Measurements from ENCODE around the gene ABTB2.
A peak's percentile ranks its signal among the peaks of the same experiment; 100 is the strongest.

Gene ABTB2

DNA sequence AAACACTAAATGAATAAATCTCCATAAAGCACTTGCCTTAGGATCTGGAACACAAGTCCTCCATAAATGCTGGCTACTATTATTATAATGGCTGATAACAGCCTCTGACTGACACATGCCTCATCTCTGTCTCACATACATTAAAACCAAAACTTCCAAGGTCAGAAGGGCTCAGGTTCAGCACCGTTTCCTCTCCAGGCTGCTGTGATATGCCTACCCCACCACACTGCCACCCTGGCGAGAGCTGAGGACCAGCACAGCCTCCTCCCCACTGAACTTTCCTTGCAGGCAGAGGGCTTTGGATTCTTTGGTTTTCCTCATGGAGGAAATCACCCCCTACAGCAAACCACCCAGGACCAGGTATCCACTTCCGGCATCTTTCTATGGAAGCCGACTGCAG lies 112.8 kb downstream of the ABTB2 start:
- DNase-seq (ENCODE audit: extremely low spot score): no peak
- TF ChIP-seq, protein P1, sequence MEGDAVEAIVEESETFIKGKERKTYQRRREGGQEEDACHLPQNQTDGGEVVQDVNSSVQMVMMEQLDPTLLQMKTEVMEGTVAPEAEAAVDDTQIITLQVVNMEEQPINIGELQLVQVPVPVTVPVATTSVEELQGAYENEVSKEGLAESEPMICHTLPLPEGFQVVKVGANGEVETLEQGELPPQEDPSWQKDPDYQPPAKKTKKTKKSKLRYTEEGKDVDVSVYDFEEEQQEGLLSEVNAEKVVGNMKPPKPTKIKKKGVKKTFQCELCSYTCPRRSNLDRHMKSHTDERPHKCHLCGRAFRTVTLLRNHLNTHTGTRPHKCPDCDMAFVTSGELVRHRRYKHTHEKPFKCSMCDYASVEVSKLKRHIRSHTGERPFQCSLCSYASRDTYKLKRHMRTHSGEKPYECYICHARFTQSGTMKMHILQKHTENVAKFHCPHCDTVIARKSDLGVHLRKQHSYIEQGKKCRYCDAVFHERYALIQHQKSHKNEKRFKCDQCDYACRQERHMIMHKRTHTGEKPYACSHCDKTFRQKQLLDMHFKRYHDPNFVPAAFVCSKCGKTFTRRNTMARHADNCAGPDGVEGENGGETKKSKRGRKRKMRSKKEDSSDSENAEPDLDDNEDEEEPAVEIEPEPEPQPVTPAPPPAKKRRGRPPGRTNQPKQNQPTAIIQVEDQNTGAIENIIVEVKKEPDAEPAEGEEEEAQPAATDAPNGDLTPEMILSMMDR (IDR thresholded peaks at IDR 0.05; ENCODE audit: control extremely low read depth, extremely low read depth, low read depth, missing control alignments): no peak
- ChIA-PET POLR2A (no interaction called here), CTCF (interaction anchor here (0.8 to 0.9 kb wide), 2 partner anchors 25 to 121 kb away, joined by 3 read pairs; no protein-coding TSS in a partner anchor)

DNA sequence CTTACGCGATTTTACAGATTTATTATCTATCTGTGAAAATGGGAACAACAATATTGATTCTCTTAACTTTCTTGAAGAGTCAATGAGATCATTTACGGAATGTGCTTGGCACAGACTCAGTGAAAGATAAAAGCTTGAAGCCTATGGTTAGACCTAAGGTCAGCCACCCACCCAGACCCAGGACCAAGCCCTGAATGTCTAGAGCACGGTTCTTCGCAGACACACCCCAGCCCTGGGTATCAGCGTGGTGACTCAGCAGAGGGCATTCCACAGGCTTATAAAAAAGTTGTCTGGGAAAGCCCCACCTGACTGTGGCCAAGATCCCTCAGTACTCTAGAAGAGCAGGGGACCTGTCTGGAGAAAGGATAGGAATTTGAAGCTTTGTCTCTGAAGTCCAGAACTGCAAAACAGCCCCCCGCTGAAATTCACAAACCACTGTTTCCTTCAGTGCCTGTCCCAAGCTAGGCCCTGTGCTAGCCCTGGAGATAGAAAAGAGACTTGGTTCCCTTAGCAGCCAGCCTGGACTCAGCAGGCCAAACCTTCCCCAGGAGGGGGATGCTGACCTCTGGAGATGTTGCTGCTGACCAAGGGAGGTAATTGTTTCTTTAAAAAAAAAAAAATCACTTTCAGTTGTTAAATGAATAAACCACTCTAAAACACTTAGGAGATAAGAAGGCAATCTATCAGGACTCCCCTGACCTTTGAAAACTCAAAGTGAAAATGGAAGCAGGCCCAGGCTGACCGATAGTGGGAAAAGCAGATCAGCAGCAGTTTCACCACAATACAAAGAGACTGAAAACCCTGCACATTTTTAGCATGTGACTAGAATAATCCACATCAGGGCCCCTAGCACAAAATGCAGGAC lies 114.0 kb downstream of the ABTB2 start:
- ChIA-PET POLR2A (no interaction called here), CTCF (interaction anchor here (1.0 to 3.2 kb wide), 3 partner anchors 11 to 69 kb away, joined by 3 to 13 read pairs (median 4); no protein-coding TSS in a partner anchor)
- TF ChIP-seq, protein P1 (IDR thresholded peaks at IDR 0.05; ENCODE audit: control extremely low read depth, extremely low read depth, low read depth, missing control alignments): no peak
- peak; percentile 77 for DNase-seq (ENCODE audit: extremely low spot score)

- ChIA-PET CTCF (interaction anchor here (0.9 to 3.2 kb wide), 3 partner anchors 48 to 254 kb away, joined by 3 to 13 read pairs (median 3); no protein-coding TSS in a partner anchor), POLR2A (no interaction called here)
- TF ChIP-seq, protein P1 (IDR thresholded peaks at IDR 0.05; ENCODE audit: control extremely low read depth, extremely low read depth, low read depth, missing control alignments): no peak
- DNase-seq (ENCODE audit: extremely low spot score): no peak
These were observed 115.7 kb downstream of the ABTB2 start for GRCh38 chr11:34242037-34242625.

GRCh38 chr11:34240150-34240494 lies 117.7 kb downstream of the ABTB2 start:
- TF ChIP-seq, protein P1 (IDR thresholded peaks at IDR 0.05; ENCODE audit: control extremely low read depth, extremely low read depth, low read depth, missing control alignments): no peak
- ChIA-PET POLR2A (no interaction called here), CTCF (interaction anchor here (0.7 to 4.9 kb wide), 5 partner anchors 10 to 118 kb away, joined by 3 to 27 read pairs (median 4); partner anchors contain the start of gene ABTB2)
- no peak for DNase-seq (ENCODE audit: extremely low spot score)

DNA sequence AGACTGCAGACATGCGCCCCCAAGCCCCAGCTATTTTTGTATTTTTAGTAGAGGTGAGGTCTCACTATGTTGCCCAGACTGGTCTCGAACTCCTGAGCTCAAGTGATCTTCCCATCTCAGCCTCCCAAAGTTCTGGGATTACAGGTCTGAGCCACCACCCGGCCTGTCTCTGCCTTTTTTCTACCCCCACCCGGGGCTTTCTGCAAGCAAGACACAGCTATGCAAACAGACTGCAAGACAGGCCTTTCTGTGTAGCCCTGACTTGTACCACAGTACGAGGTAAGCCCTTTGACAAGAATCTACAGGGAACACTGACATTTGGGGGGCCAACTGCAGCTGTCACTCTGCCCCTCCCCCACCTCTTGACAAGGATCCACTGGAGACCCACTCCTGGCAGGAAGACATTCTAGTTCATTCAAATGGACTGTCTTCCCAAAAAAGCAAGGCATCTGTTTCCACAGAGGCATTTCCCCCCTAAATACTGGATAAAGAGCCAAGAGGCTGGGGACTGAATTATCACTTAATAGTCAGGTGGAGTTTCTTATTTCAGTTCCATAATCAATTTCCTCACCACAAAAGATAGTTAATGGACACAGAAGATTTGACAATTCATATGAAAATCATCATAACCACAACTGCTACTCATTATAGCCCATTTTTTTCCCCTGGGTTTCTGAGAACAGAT lies 118.2 kb downstream of the ABTB2 start:
- TF ChIP-seq, protein P1 (IDR thresholded peaks at IDR 0.05; ENCODE audit: control extremely low read depth, extremely low read depth, low read depth, missing control alignments): no peak
- no peak for DNase-seq (ENCODE audit: extremely low spot score)
- ChIA-PET CTCF (interaction anchor here (0.7 to 4.9 kb wide), 5 partner anchors 10 to 118 kb away, joined by 3 to 27 read pairs (median 4); partner anchors contain the start of gene ABTB2), POLR2A (no interaction called here)

DNA sequence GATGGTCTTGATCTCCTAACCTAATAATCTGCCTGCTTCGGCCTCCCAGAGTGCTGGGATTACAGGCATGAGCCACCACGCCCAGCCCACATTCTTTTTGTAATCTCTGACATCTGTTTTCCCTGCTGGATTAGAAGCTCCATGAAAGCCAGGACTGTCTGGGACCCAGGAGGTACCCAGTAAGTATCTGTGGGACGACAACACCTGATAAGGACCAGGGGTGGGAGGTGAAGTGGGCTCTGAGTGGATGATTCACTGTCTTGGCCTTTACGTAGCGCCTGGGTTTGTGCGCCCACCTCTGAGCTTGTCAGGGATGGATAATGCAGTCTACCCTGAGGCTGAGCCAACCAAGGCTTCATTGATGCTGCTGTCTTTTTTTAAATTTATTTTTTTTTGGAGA lies 118.8 kb downstream of the ABTB2 start:
- TF ChIP-seq, protein P1 (IDR thresholded peaks at IDR 0.05; ENCODE audit: control extremely low read depth, extremely low read depth, low read depth, missing control alignments): no peak
- POLR2A ChIA-PET: interaction anchor here (0.5 kb wide), 1 partner anchor 9 kb away, joined by 5 read pairs; no protein-coding TSS in a partner anchor
- CTCF ChIA-PET: interaction anchor here (1.2 to 4.9 kb wide), 6 partner anchors 11 to 253 kb away, joined by 3 to 27 read pairs (median 4); partner anchors contain the start of gene ABTB2
- DNase-seq (ENCODE audit: extremely low spot score): no peak
